BJ (cell line): ENCODE data around the gene VWA8. TPM values are rescaled to one million over a fixed set of nuclear protein-coding genes. Genes with fewer than 3 reads are reported as not detected.
A peak's percentile ranks its signal among the peaks of the same experiment; 100 is the strongest.

Experiments used
- CTCF ChIA-PET: fragments of 350-600 bp; formaldehyde crosslinking; extraction: SDS; loops from one replicate; lab custom pipeline; 2021; ENCODE audit warnings: antibody characterized with exemption, inconsistent platforms; lab: Yijun Ruan, JAX
- POLR2A ChIA-PET: fragments of 300-600 bp; sonication (Branson Sonifier 250); formaldehyde crosslinking; extraction: SDS; loops from one replicate; lab custom pipeline; 2021; ENCODE audit warnings: antibody characterized with exemption; lab: Charles Lee
- DNase-seq: peaks from one replicate; pipeline ENCODE4 v3.0.0-alpha.2; 2011; ENCODE audit warnings: low read depth
- H3K27me3 ChIP-seq: 2 replicates; pipeline ENCODE4 v1.6.0; 2011; ENCODE audit warnings: low read length; ENCODE audit not compliant: control insufficient read depth, insufficient read depth
- H3K36me3 ChIP-seq: 2 replicates; pipeline ENCODE4 v1.5.1; 2011; ENCODE audit warnings: low read length; ENCODE audit not compliant: control insufficient read depth, insufficient read depth
- H3K4me3 ChIP-seq: 2 replicates; pipeline ENCODE4 v1.5.1; 2011; ENCODE audit warnings: low read depth, mild to moderate bottlenecking, control low read depth, low read length
- polyA plus RNA-seq: library from polyadenylated mRNA; depleted of rRNA; stranded (reverse); fragments of >200 nt; gene quantifications from 2 replicates; pipeline ENCODE4 v1.2.3, GENCODE V29; 2011
- TF ChIP-seq, protein P1 (sequence below): IDR thresholded peaks from 2 replicates; pipeline ENCODE4 v1.5.1; 2011; ENCODE audit warnings: low read depth, mild to moderate bottlenecking, control low read depth, inconsistent platforms, low read length, moderate library complexity; ENCODE audit not compliant: insufficient read depth

The VWA8 gene
- polyA plus RNA-seq, 1 experiment, result 5.9 TPM

DNA sequence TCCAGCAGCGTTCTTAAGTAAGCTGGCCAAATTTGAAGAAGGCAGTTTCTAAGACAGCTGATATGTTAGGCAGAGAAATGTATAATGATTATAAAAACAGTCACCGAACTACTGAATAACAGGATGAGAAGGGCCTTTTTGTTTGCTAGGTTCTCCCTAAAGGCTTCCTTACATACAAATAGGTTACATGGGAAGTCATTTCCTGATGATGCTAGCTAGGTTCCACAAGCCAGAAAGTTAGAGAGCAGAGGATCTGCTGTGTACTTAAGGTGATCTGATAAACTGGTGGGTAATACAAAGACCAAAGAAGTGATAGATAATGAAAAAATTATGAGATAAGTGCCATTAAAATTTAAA is 139.7 kb downstream of the VWA8 start:
- CTCF ChIA-PET, result no interaction called here
- TF ChIP-seq, protein P1, sequence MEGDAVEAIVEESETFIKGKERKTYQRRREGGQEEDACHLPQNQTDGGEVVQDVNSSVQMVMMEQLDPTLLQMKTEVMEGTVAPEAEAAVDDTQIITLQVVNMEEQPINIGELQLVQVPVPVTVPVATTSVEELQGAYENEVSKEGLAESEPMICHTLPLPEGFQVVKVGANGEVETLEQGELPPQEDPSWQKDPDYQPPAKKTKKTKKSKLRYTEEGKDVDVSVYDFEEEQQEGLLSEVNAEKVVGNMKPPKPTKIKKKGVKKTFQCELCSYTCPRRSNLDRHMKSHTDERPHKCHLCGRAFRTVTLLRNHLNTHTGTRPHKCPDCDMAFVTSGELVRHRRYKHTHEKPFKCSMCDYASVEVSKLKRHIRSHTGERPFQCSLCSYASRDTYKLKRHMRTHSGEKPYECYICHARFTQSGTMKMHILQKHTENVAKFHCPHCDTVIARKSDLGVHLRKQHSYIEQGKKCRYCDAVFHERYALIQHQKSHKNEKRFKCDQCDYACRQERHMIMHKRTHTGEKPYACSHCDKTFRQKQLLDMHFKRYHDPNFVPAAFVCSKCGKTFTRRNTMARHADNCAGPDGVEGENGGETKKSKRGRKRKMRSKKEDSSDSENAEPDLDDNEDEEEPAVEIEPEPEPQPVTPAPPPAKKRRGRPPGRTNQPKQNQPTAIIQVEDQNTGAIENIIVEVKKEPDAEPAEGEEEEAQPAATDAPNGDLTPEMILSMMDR, result no peak
- Histone ChIP-seq H3K27me3 (no peaks in the 10 kb centered on the region), H3K36me3 (no peaks in the 10 kb centered on the region), H3K4me3 (no peak overlapping the region)
- POLR2A ChIA-PET, result no interaction called here
- no peak for DNase-seq

DNA sequence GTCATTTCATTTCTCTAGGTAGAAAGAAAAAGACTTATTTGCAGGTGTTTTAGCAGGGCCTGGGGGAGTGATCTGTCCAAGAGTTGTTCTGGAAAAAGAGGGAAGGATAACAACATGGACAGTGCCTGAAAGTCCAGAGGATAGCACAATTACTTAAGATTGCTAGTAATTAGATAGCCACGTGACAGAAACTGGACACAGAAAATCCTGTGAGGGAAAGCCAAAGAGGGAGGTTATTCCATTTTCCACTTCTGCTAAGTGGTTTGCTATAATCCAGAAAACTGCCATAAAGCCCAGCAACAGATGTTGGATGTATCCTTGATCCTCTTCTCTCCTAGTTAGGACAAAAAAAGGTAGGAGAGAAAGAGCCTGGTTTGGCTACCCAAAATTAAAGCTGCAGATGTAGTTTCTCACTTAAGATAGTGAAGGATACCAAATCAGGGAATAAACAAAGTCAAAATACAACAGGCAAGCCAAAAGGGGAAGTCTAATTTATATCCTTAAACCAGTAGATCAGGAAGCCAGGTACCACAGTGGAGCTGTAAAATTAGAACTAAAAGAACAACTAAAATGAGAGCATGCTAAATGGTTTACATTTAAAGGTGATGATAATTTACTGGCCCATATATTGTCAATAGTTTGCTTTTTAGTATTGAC is 140.2 kb downstream of the VWA8 start:
- ChIA-PET POLR2A (no interaction called here), CTCF (no interaction called here)
- no peak for DNase-seq
- H3K4me3 ChIP-seq, result no peak overlapping the region
- H3K27me3 ChIP-seq, result no peaks in the 10 kb centered on the region
- TF ChIP-seq, protein P1, result no peak
- H3K36me3 ChIP-seq, result no peaks in the 10 kb centered on the region

DNA sequence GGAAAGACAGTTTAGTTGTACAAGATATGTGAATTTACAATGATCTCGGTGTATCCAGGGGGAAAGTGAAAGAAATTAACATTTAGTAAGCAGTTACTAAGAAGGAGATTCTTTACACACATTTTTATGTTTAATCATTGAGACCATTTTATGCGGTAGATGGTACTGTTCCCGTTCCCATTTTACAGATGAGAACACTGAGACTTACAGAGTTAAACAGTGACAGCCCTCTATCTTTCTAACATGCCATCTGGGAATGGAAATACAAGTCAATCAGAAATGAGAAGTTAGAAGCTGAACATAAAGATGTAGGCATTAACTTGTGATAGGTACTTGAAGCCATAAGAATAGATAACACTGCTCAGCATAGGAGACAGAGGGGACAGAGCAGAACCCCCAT is 144.9 kb downstream of the VWA8 start:
- TF ChIP-seq, protein P1, result no peak
- DNase-seq, result no peak
- Histone ChIP-seq H3K36me3 (no peaks in the 10 kb centered on the region), H3K27me3 (no peaks in the 10 kb centered on the region), H3K4me3 (no peak overlapping the region)
- POLR2A ChIA-PET, result no interaction called here
- CTCF ChIA-PET, result no interaction called here

DNA sequence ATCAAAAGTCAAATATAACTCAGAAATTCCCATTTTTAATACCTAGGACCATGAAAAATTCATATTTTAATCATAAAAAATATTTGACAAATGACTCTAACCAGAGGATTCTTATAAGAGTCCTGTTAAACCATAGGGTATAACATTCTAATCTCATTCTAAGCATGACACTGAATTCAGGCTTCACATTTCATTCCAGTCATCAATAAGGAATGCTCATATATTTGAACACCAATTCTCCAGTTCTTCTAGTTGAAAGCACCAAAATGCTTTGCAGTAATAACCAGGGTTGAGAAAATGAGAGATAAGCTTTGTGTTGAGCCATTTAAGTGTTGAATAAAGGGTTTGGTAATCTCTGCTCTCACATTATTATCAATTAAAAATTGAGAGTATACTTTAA is 147.5 kb downstream of the VWA8 start:
- ChIA-PET CTCF (interaction anchor here (0.8 to 1.2 kb wide), 2 partner anchors 12 to 97 kb away, joined by 3 to 4 read pairs; no protein-coding TSS in a partner anchor), POLR2A (no interaction called here)
- Histone ChIP-seq H3K4me3 (no peak overlapping the region), H3K27me3 (no peaks in the 10 kb centered on the region), H3K36me3 (no peaks in the 10 kb centered on the region)
- peak; percentile 6 for DNase-seq
- TF ChIP-seq, protein P1, result no peak

DNA sequence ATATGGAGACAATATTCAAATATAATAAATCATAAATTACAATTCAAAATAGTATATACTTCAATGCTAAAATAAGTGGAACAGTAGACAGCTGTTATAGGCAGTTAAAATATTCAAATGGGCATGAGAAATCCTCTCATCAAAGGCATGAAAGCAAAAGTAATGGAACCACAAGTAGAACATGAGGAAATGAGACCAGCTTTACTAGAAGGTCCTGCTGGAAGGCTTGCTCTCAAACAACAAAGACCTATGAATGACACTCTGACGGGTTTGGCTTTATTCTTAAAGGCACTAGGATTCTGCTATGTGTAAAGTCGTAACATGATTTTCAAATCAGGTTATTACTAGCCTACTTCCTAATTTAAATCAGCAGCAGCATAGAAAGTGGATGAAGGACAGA is 148.1 kb downstream of the VWA8 start:
- TF ChIP-seq, protein P1, result no peak
- DNase-seq, result no peak
- ChIA-PET CTCF (no interaction called here), POLR2A (no interaction called here)
- Histone ChIP-seq H3K36me3 (no peaks in the 10 kb centered on the region), H3K4me3 (no peak overlapping the region), H3K27me3 (no peaks in the 10 kb centered on the region)
